B cell (primary cell): ENCODE results near the gene ELF3. TPM values are rescaled to one million over a fixed set of nuclear protein-coding genes. Genes with fewer than 3 reads are reported as not detected.

ENCODE experiments used
- ATAC-seq: fragments of 200-7000 bp; cut with Tn5 transposase; one replicate; pipeline ENCODE4 v1.10.0; 2021; ENCODE audit warnings: low read depth, mild to moderate bottlenecking, moderate number of reproducible peaks, moderate library complexity
- CTCF ChIA-PET: fragments of 350-600 bp; sonication (Branson Sonifier 250); formaldehyde crosslinking; loops from one replicate; lab custom pipeline; 2021; ENCODE audit warnings: antibody characterized with exemption, inconsistent platforms; lab: Charles Lee
- POLR2A ChIA-PET: fragments of 350-600 bp; sonication (Branson Sonifier 250); formaldehyde crosslinking; loops from one replicate; lab custom pipeline; 2021; ENCODE audit warnings: antibody characterized with exemption; lab: Charles Lee
- DNase-seq: peaks from one replicate; pipeline ENCODE4 v3.0.0; 2013
- H2AFZ ChIP-seq: 2 replicates; pipeline ENCODE4 v1.6.1; 2012; ENCODE audit warnings: mild to moderate bottlenecking, low read depth, low read length; ENCODE audit not compliant: insufficient read depth, poor library complexity, severe bottlenecking
- H3K27ac ChIP-seq, 2 donors: 1 replicate in 1 of 2; 2 replicates in 1 of 2; pipeline ENCODE4 v1.5.1; 2012 to 2013; ENCODE audit warnings: low read length in 2 of 2, mild to moderate bottlenecking in 2 of 2, moderate library complexity in 1 of 2
- H3K27me3 ChIP-seq, 4 experiments: fragments of 200-600 bp in 1 of 4; sonication (generic) in 1 of 4; replicated peaks in 1 of 4; 1 replicate in 2 of 4; 2 replicates in 2 of 4; pipeline versions ENCODE4 v1.6.1 to v1.7.0; 2013 to 2016; ENCODE audit warnings: low read length in 3 of 4, mild to moderate bottlenecking in 2 of 4, mixed read lengths in 1 of 4, moderate library complexity in 1 of 4; ENCODE audit not compliant: insufficient read depth in 4 of 4, control insufficient read depth in 3 of 4; ENCODE audit errors: control extremely low read depth in 1 of 4
- H3K36me3 ChIP-seq, 2 experiments: replicated peaks in 1 of 2; 1 replicate in 1 of 2; 2 replicates in 1 of 2; pipeline versions ENCODE4 v1.6.1 to v1.7.1; 2013; ENCODE audit warnings: low read length in 1 of 2; ENCODE audit not compliant: insufficient read depth in 2 of 2, control insufficient read depth in 1 of 2; ENCODE audit errors: control extremely low read depth in 1 of 2, extremely low read depth in 1 of 2
- H3K4me1 ChIP-seq, 2 donors: fragments of 200-600 bp in 1 of 2; sonication (generic) in 1 of 2; 1 replicate in 1 of 2; 2 replicates in 1 of 2; pipeline versions ENCODE4 v1.5.1 to v1.6.1; 2013 to 2017; ENCODE audit warnings: low read length in 2 of 2; ENCODE audit not compliant: control insufficient read depth in 2 of 2, insufficient read depth in 2 of 2
- H3K4me2 ChIP-seq: replicated peaks from 2 replicates; pipeline ENCODE3; 2012; ENCODE audit warnings: mild to moderate bottlenecking, low read depth, low read length; ENCODE audit not compliant: poor library complexity, severe bottlenecking
- H3K4me3 ChIP-seq, 5 experiments: fragments of 200-600 bp in 1 of 5; sonication (generic) in 1 of 5; 1 replicate in 3 of 5; 2 replicates in 2 of 5; pipeline versions ENCODE4 v1.5.1 to v1.7.0; 2011 to 2016; ENCODE audit warnings: low read length in 4 of 5, mild to moderate bottlenecking in 4 of 5, low read depth in 2 of 5, control low read depth in 1 of 5, moderate library complexity in 1 of 5; ENCODE audit not compliant: insufficient read depth in 1 of 5; ENCODE audit errors: control extremely low read depth in 1 of 5, extremely low read depth in 1 of 5
- H3K79me2 ChIP-seq: fragments of 200-600 bp; sonication (generic); one replicate; pipeline ENCODE4 v1.6.0; 2016; ENCODE audit warnings: low read length; ENCODE audit not compliant: control insufficient read depth, insufficient read depth
- H3K9ac ChIP-seq: fragments of 200-600 bp; sonication (generic); 2 replicates; pipeline ENCODE4 v1.6.1; 2017; ENCODE audit warnings: mild to moderate bottlenecking, low read length, moderate library complexity
- H3K9me3 ChIP-seq, 3 donors: one replicate each; pipeline versions ENCODE4 v1.6.1 to v1.7.1; 2013; ENCODE audit warnings: low read length in 2 of 3; ENCODE audit not compliant: control insufficient read depth in 2 of 3, insufficient read depth in 1 of 3; ENCODE audit errors: control extremely low read depth in 1 of 3
- H4K20me1 ChIP-seq: 2 replicates; pipeline ENCODE4 v1.6.0; 2012; ENCODE audit warnings: mild to moderate bottlenecking, low read length; ENCODE audit not compliant: insufficient read depth, control insufficient read depth, poor library complexity, severe bottlenecking
- H3K27ac Mint-ChIP-seq: one replicate; pipeline ENCODE4 v1.8.0; 2021; ENCODE audit warnings: mixed read lengths
- H3K27me3 Mint-ChIP-seq: one replicate; pipeline ENCODE4 v1.8.0; 2021; ENCODE audit warnings: mixed read lengths
- H3K4me1 Mint-ChIP-seq: one replicate; pipeline ENCODE4 v1.8.0; 2021; ENCODE audit warnings: mixed read lengths
- H3K4me3 Mint-ChIP-seq: one replicate; pipeline ENCODE4 v1.8.0; 2021; ENCODE audit warnings: mixed read lengths
- H3K9me3 Mint-ChIP-seq: one replicate; pipeline ENCODE4 v1.8.0; 2022; ENCODE audit warnings: mixed read lengths; ENCODE audit not compliant: insufficient read depth
- CTCF ChIP-seq: fragments of 200-600 bp; IDR thresholded peaks from one replicate; pipeline ENCODE4 v1.8.0; 2022; ENCODE audit warnings: antibody characterized with exemption, mild to moderate bottlenecking
- EZH2 ChIP-seq: IDR thresholded peaks from 2 replicates; pipeline ENCODE4 v1.6.1; 2012; ENCODE audit warnings: borderline replicate concordance, low read depth, mild to moderate bottlenecking, moderate library complexity, low read length; ENCODE audit not compliant: insufficient read depth, poor library complexity, severe bottlenecking
- WGBS: methylation state at CpG from one replicate; pipeline ENCODE4 v1.1.5; 2013; ENCODE audit warnings: missing lambda C conversion rate; ENCODE audit not compliant: insufficient coverage; 5-methylcytosine and 5-hydroxymethylcytosine counted together
- intact Hi-C: fragments of 100-400 bp; cut with micrococcal nuclease; formaldehyde crosslinking; loops from one replicate; pipeline ENCODE4 v1.10.0; 2022
- polyA plus RNA-seq: library from polyadenylated mRNA; depleted of rRNA; stranded (reverse); fragments of >200 nt; gene quantifications from 2 replicates; pipeline ENCODE4 v1.2.3, GENCODE V29; 2012
- total RNA-seq, 2 donors: library from RNA; stranded (reverse); fragments of 120-200 nt in 1 of 2; gene quantifications; 1 replicate in 1 of 2; 2 replicates in 1 of 2; pipeline versions ENCODE4 v1.2.3 to v1.2.4, GENCODE V29; 2013 to 2022

Gene ELF3
- total and polyA plus RNA-seq, 2 donors (not counting 1 experiment from before 2014, with no cell fraction given), result 1.6 to 4.0 TPM

GRCh38 chr1:202045705-202046104 is 35.3 kb downstream of the ELF3 start:
- H3K79me2 ChIP-seq, result no peaks in the 10 kb centered on the region

GRCh38 chr1:202046227-202046626 is 35.8 kb downstream of the ELF3 start:
- no peak overlapping the region for H2AFZ ChIP-seq

More at GRCh38 chr1:202045705-202046104, 35.3 kb downstream of the ELF3 start:
- Mint-ChIP-seq H3K9me3 (no peaks in the 10 kb centered on the region), H3K4me3 (no peak overlapping the region), H3K27ac (no peak overlapping the region), H3K4me1 (no peaks in the 10 kb centered on the region), H3K27me3 (peaks cover 9% of the 10 kb centered on the region)
- POLR2A ChIA-PET, result no interaction called here
- Histone ChIP-seq H3K27ac (no peak overlapping the region), H2AFZ (no peak overlapping the region), H3K27me3 (peaks cover 0 to 3% (median 0%) of the 10 kb centered on the region in 4 experiments), H3K9ac (no peak overlapping the region), H3K4me1 (no peaks in the 10 kb centered on the region), H3K4me2 (no peak overlapping the region), H4K20me1 (no peaks in the 10 kb centered on the region), H3K9me3 (no peaks in the 10 kb centered on the region), H3K36me3 (no peaks in the 10 kb centered on the region), H3K4me3 (no peak overlapping the region)
- intact Hi-C loops, result no loop called here
- CTCF ChIA-PET, result no interaction called here
- no peak for DNase-seq
- ATAC-seq, result no peak
- TF ChIP-seq EZH2 (no peak), CTCF (no peak)
- no CpG with 5 or more reads among the region's 2 CpGs for WGBS

More at GRCh38 chr1:202046227-202046626, 35.8 kb downstream of the ELF3 start:
- no peak overlapping the region for H3K27ac ChIP-seq
- ATAC-seq, result no peak
- CTCF ChIA-PET, result no interaction called here
- no peaks in the 10 kb centered on the region for H4K20me1 ChIP-seq
- TF ChIP-seq EZH2 (no peak), CTCF (no peak)
- DNase-seq, result no peak
- no peak overlapping the region for H3K9ac ChIP-seq
- Mint-ChIP-seq H3K27ac (no peak overlapping the region), H3K4me3 (no peak overlapping the region), H3K27me3 (peaks cover 9% of the 10 kb centered on the region), H3K4me1 (no peaks in the 10 kb centered on the region), H3K9me3 (no peaks in the 10 kb centered on the region)
- no peak overlapping the region for H3K4me3 ChIP-seq
- no peaks in the 10 kb centered on the region for H3K4me1 ChIP-seq
- intact Hi-C loops, result no loop called here
- H3K36me3 ChIP-seq, result no peaks in the 10 kb centered on the region
- H3K27me3 ChIP-seq, result peaks cover 0 to 3% (median 0%) of the 10 kb centered on the region in 4 experiments
- no peaks in the 10 kb centered on the region for H3K9me3 ChIP-seq
- WGBS, result 89% methylated on average over 3 of the region's 3 CpGs
- POLR2A ChIA-PET, result no interaction called here
- no peak overlapping the region for H3K4me2 ChIP-seq
- H3K79me2 ChIP-seq, result no peaks in the 10 kb centered on the region
